HG03520 (cell line): ENCODE measurements around the gene FLRT2.

Experiments used
- ATAC-seq: cut with Tn5 transposase; IDR thresholded peaks from one replicate; pipeline ENCODE4 v1.9.1; 2021; ENCODE audit warnings: mild to moderate bottlenecking, moderate library complexity; ENCODE audit not compliant: unreplicated experiment

The FLRT2 gene

GRCh38 chr14:85625925-85626585 lies 96.1 kb downstream of the FLRT2 start:
- no peak for ATAC-seq

- ATAC-seq, result no peak
Measured at GRCh38 chr14:85634205-85634604, 104.3 kb downstream of the FLRT2 start.

GRCh38 chr14:85644211-85644610 lies 114.3 kb downstream of the FLRT2 start:
- ATAC-seq, result no peak

GRCh38 chr14:85653029-85653428 lies 123.1 kb downstream of the FLRT2 start:
- no peak for ATAC-seq

- no peak for ATAC-seq
Measured at GRCh38 chr14:85660243-85660922, 130.4 kb downstream of the FLRT2 start.

- ATAC-seq, result no peak
Measured at GRCh38 chr14:85662096-85662495, 132.2 kb downstream of the FLRT2 start.

GRCh38 chr14:85663256-85663655 lies 133.3 kb downstream of the FLRT2 start:
- ATAC-seq, result no peak

GRCh38 chr14:85663667-85664066 lies 133.7 kb downstream of the FLRT2 start:
- no peak for ATAC-seq

GRCh38 chr14:85675957-85676356 lies 146.0 kb downstream of the FLRT2 start:
- no peak for ATAC-seq

GRCh38 chr14:85686908-85687307 lies 157.0 kb downstream of the FLRT2 start:
- no peak for ATAC-seq

GRCh38 chr14:85687456-85687855 lies 157.5 kb downstream of the FLRT2 start:
- no peak for ATAC-seq

- no peak for ATAC-seq
Measured at GRCh38 chr14:85688006-85688405, 158.1 kb downstream of the FLRT2 start.

GRCh38 chr14:85695300-85695699 lies 165.4 kb downstream of the FLRT2 start:
- no peak for ATAC-seq

- ATAC-seq, result no peak
Measured at GRCh38 chr14:85701116-85701515, 171.2 kb downstream of the FLRT2 start.

GRCh38 chr14:85701763-85702162 lies 171.8 kb downstream of the FLRT2 start:
- ATAC-seq, result no peak

- no peak for ATAC-seq
Measured at GRCh38 chr14:85702191-85702590, 172.2 kb downstream of the FLRT2 start.

- no peak for ATAC-seq
Measured at GRCh38 chr14:85702997-85703396, 173.1 kb downstream of the FLRT2 start.
